Measurements from ENCODE around the gene IL9R.
"Not testable (repeated sequence)": the region's sequence is repeated elsewhere in the genome, so short reads cannot be mapped to it uniquely, and the experiment has no call there.

The IL9R gene

GRCh38 chrX:155997436-155997835, at the start of gene IL9R:
TSS of gene IL9R (plus strand) at chrX:155997696. CDS start at chrX:155997760, 64 bp downstream.
- no peak for DNase-seq

- no peak for DNase-seq
Observed at GRCh38 chrX:155949098-155949497, 48.4 kb upstream of the IL9R start.

GRCh38 chrX:155951237-155951789, 46.2 kb upstream of the IL9R start:
- DNase-seq = no peak

- no peak for DNase-seq
Observed at GRCh38 chrX:155953055-155953454, 44.4 kb upstream of the IL9R start.

GRCh38 chrX:155954793-155955192, 42.7 kb upstream of the IL9R start:
- no peak for DNase-seq

GRCh38 chrX:155956099-155956498, 41.4 kb upstream of the IL9R start:
- no peak for DNase-seq

- no peak for DNase-seq
Observed at GRCh38 chrX:155956649-155957048, 40.8 kb upstream of the IL9R start.

- no peak for DNase-seq
Observed at GRCh38 chrX:155957843-155958242, 39.7 kb upstream of the IL9R start.

- no peak for DNase-seq
Observed at GRCh38 chrX:155959018-155959587, 38.4 kb upstream of the IL9R start.

GRCh38 chrX:155962906-155963305, 34.6 kb upstream of the IL9R start:
- DNase-seq = no peak

GRCh38 chrX:155966876-155967275, 30.6 kb upstream of the IL9R start:
- DNase-seq = no peak

GRCh38 chrX:155967653-155968325, 29.7 kb upstream of the IL9R start:
- no peak for DNase-seq

- DNase-seq = no peak
Observed at GRCh38 chrX:155968326-155968661, 29.2 kb upstream of the IL9R start.

- no peak for DNase-seq
Observed at GRCh38 chrX:155968791-155969190, 28.7 kb upstream of the IL9R start.

GRCh38 chrX:155971658-155972057, 25.8 kb upstream of the IL9R start:
- DNase-seq = not testable (repeated sequence)

- not testable (repeated sequence) for DNase-seq
Observed at GRCh38 chrX:155972241-155972640, 25.3 kb upstream of the IL9R start.

- no peak for DNase-seq
Observed at GRCh38 chrX:155983326-155983725, 14.2 kb upstream of the IL9R start.

GRCh38 chrX:155985208-155985607, 12.3 kb upstream of the IL9R start:
- no peak for DNase-seq

- not testable (repeated sequence) for DNase-seq
Observed at GRCh38 chrX:155986995-155987394, 10.5 kb upstream of the IL9R start.

GRCh38 chrX:155988859-155989258, 8.6 kb upstream of the IL9R start:
- DNase-seq = no peak

GRCh38 chrX:155993421-155993820, 4.1 kb upstream of the IL9R start:
- DNase-seq = no peak

- DNase-seq = no peak
Observed at GRCh38 chrX:155995321-155995875, 2.1 kb upstream of the IL9R start.

- DNase-seq = no peak
Observed at GRCh38 chrX:155998116-155998515, 620 bp downstream of the IL9R start.

GRCh38 chrX:155998761-155999510, 1.4 kb downstream of the IL9R start:
- DNase-seq = no peak
